Globus pallidus (tissue), 1 donor: ENCODE data around the gene TMEM235.

Experiments used
- DNase-seq: peaks from one replicate; pipeline ENCODE4 v3.0.0-alpha.2; 2015; ENCODE audit warnings: low spot score

Gene TMEM235

DNA sequence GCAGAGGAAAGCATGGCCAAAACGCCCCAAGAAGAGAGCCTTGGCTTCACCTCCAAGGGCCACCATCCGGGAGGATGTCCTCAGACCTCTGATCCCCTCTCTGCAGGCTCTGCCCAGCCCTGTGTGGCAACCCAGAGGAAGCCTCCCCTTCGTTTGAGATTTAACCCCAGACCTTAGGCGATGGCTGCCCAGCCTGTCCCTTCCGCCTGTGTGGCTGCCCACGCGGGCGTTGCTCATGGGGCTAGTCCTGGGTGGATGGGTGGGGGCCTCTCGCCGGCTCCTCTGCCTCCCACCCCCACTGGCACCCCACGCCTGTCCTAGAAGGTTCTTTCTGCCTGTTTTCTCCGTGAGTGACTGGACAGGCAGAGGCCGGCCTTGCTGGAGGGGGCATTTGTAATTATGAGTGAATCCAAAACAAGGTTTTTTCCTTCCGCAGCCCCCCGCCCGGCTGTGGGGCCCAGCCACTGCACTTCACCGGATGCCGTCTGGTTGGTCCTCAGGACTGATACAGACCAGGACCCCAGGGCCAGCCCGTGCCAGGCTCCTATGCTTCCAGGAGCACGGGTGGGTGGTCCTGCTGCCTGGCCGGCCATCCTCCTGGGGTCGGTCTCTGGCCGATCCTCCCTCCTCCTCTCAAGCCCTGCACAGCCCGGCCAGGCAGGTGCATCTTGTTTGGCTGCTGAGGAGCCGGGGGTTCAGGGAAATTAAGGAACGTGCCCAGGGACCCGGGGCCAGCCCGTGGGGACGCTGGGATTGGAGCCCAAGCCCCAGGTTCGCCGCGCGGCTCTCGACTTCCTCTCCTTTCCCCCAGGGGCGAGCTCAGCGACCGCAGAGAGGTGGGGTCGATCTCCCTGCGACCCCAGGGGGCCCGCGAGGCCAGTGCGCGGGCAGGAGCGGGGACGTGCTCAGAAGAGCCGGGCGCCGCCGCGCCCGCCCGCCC, at the start of gene TMEM235:
Gene TMEM235, plus strand, starts transcription at position 636 of the 940 bp plus-strand sequence. CDS start 393 bp downstream, outside the sequence.
- no peak for DNase-seq

DNA sequence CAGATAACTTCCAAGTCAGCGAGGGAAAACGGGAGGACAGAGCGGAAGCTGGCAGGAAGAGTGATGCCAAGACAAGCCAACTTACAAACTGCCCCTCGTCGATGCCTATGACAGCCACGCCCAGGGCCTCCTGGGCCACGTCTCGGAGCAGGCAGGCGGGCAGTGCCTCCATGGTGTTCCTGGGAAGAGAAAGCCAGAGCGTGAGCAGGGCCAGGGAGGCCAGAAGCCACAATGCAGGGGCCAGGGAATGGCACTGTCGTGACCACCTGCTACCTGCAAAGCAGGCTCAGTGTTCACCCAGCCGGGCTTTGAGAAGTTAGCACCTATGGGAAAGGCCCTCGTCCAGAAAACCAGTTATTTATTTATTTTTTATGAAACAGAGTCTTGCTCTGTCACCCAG, 48.9 kb upstream of the TMEM235 start:
- no peak for DNase-seq

DNA sequence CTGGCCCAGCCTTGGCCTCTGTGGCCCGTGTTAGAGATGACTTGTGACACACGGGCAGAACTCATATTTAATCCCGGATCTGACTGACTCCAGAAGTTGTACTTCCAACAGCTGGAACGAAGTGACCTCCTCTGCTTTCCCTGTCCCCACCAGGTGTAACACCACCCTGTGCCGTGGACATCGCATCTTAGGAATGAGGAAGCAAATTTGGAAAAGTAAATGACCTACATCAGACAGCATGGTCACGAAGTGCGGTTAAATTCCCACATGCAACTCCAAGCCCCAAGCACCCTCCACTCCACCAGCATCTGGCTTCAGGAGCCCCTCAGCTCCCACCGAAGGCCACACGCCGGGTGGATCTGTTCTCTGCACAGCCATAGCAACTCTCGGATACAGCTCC, 47.5 kb upstream of the TMEM235 start:
- no peak for DNase-seq

DNA sequence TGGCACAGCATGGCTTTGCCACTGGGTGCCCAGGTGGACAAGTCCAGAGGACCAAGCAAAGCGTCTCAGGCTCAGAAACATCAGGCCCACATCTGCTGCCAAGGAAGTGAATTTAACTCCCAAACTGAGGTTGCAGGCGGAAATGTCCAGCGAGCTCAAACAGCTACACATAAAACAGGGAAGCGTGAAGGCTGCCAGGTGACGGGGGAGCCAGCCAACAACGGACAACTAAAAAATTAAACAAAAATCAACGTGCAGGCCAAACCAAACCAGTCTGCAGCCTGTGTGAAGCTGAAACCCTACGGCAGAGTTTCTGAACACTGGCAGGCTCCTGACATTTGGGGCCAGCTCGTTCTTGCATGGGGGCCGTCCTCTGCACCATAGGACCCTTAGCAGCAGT, 47.1 kb upstream of the TMEM235 start:
- DNase-seq: no peak

DNA sequence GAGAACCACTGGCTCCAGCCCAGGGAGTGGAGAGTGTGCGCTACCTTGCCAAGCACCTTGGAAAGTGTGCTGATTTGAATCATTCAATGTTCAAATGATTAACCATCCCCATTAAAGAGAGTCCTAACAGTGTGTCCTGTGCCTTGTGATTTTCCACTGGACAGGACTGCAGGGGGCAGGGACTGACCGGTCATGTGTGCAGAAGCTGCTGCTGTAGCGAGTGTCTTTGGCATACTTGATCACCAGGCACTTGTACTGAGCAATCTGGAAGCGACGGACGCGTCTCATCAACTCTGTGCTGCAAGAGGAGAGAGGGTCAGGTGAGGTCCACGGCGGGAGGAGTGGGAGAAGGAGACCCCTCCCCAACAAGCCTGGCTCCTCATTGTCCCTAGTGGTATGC, 46.6 kb upstream of the TMEM235 start:
- no peak for DNase-seq

DNA sequence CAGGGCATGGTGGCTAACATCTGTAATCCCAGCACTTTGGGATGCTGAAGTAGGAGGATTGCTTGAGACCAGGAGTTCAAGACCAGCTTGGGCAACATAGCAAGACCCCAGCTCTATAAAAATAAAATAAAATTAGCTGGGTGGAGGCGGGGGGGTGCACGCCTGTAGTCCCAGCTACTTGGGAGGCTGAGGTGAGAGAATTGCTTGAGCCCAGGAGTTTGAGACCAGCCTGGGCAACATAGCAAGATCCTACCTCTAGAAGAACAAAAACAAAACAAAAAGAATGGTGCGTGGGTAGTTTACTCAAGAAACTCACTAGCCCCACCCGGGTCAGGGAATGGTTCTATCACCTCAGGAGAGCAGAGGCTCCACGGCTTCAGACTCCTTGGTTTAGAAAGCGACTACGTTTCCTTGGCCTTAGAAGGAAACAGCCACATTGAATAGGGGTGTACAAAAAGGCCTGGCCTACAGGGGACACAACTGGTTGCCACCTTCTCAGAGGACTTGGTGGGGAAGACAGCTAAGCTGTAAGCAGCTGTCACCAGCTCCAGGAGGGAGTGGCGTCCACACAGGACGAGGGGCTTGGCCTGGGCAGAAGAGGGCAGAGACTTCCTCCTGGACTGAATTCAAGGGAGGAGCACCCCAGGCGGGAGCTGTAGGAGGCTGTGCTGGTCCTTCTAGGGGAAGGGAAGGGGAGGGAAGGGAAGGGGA, 45.3 kb upstream of the TMEM235 start:
- no peak for DNase-seq

GRCh38 chr17:78186692-78187595, 44.5 kb upstream of the TMEM235 start, which contains the start of the genes AFMID and TK1:
AFMID (plus strand) TSS chr17:78187362; CDS start chr17:78187371, 9 bp downstream.
TK1 (minus strand) TSS chr17:78187052; CDS start chr17:78186994, 58 bp downstream.
- DNase-seq: peak; percentile 97

GRCh38 chr17:78196716-78197115, 34.7 kb upstream of the TMEM235 start:
- no peak for DNase-seq

DNA sequence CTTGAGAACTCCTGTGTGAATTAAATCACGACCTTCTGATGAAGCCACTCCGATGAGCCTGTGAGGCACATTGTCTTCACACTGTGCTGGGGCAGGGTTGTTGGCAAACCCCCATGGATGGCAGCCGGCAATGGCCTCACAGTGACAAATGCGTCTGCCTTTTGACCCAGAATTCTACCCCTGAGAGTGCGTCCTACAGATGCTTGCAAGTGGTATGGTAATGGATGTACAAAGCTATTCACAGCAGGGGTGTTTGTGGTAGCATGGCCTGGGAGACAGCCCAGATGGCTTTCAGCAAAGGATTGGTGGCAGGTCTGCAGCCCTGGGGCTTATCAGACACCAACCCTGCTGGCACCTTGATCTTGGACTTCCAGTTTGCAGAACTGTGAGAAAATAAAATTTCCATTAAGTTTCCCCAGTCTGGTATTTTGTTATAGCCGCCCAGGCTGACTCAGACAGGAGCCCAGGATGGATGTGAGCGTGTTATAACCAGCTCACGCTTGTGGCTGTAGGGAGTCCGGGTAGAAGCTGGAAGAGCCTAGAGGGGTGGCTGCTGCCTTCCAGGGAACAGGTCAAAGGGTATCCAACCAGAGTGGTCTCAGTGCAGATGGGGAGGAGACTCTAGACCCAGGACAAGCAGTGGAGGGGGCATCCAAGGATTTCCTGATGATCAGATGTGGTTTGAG, 34.1 kb upstream of the TMEM235 start:
- peak; percentile 68 for DNase-seq

DNA sequence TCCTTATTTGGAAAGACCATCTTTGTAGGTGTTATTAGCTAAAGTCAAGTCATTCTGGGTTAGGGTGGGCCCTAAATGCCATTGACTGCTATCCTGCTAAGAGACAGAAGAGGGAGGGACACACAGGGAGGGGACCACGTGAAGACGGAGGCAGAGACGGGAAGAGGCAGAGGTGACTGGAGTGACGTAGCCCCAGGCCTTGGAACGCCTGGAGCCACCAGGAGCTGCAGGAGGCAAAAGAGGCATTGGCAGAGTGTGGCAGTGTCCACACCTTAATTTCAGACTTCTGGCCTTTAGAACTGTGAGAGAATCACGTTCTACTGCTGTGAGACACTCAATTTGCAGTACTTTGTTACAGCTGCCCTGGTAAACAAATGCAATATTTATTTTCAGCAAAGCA, 31.0 kb upstream of the TMEM235 start:
- DNase-seq: no peak

GRCh38 chr17:78202666-78203065, 28.8 kb upstream of the TMEM235 start:
- DNase-seq: no peak

DNA sequence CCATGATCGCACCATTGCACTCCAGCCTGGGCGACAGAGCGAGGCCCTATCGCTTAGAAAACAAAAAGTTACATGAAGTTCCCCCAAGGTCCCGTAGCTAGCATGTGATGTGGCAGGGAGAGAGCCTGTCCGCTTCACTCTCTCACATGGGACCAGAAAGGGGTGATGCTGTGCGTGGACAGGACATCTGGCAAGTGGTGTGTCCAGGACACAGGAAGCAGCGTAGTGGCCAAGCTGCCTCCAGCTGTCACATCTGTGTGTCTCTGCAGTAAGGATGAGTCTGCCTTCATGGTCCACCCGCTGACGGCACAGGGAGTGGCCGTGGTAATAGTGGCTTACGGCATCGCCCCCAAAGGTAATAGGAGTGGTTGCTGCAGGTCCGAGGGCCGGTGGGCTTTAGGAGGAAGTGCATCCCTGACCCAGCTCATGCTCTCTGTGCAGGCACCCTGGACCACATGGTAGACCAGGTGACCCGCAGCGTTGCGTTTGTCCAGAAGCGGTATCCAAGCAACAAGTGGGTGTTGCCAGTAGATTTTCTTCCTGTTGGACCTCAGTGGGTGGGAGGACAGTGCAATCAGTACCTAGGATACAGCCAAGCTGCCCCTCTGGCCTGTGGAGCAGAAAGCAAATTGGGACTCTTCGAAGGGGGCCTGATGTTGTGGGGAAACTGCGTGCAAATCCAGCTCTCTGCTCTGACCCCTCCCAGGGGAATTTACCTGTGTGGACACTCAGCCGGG, 26.9 kb upstream of the TMEM235 start:
- DNase-seq: no peak

GRCh38 chr17:78205124-78205775, 26.2 kb upstream of the TMEM235 start:
- no peak for DNase-seq

DNA sequence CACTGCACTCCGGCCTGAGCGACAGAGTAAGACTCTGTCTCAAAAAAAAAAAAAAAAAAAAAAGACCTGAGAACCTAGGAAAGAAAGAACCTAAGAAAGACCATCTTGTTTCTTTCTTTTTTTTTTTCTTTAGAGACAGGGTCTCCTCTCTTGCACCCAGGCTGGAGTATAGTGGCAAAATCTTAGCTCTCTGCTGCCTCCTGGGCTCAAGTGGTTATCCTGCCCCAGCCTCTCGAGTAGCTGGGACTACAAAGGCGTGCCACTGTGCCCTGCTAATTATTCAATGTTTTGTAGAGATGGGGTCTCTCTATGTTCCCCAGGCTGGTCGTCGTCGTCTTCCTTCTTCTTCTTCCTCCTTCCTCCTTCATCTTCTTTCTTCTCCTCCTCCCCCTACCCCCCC, 25.1 kb upstream of the TMEM235 start:
- DNase-seq: no peak

DNA sequence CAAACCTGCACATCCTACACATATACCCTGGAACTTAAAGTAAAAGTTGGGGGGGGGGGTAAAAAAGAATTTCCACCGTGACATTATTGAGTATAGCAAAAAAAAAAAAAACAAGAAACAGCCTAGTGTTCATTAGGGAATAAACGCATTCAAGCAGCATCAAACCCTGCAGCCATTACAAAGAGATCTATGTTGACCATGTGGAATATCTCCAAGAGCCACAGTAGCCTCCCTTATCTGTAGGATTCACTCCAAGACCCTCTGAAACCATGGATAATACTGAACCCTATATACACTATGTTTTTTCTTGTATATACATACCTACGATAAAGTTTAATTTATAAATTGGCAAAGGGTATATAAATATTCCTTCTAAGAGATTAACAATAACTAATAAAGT, 22.9 kb upstream of the TMEM235 start:
- DNase-seq: no peak

DNA sequence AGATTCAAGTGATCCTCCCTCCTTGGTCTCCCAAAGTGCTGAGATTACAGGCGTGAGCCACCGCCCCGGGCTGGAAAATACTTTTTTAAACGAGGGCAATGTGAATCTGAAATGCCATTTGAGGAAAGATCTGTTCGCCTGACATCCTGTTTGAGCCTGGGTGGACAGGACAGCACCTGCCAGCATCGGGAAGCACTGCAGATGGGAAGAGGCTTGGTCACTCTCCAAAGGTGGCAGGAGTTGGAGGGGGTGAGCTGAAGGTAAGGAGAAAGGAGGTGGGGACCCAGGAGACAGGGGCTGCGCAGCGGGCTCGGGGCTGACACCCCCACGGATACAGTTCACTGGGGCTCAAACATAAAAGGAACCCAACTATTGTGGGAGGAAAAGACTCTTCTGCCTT, 21.3 kb upstream of the TMEM235 start:
- DNase-seq: no peak

DNA sequence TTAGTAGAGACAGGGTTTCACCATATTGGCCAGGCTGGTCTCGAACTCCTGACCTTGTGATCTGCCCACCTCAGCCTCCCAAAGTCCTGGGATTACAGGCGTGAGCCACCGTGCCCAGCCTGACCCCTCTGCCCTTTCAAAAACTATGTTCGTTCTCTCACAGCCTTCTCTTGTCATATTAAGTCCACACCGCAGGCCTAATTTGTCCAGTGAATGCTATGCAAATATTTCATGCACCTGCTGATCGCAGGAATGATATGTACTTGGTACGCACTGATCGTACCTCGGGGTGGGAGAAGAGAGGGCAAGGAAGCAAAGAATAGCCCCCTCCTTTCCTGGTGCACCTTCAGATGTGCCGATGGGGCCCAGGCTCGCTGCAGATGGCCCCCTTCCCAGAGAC, 20.4 kb upstream of the TMEM235 start:
- no peak for DNase-seq

GRCh38 chr17:78214016-78214705, 17.3 kb upstream of the TMEM235 start, which contains the start of gene BIRC5:
BIRC5 (plus strand) TSS chr17:78214253; CDS start chr17:78214317, 64 bp downstream.
- peak; percentile 83 for DNase-seq

GRCh38 chr17:78214706-78215061, 16.7 kb upstream of the TMEM235 start:
- no peak for DNase-seq
